Measurements from ENCODE around the gene CLDN9. TPM values are rescaled to one million over a fixed set of nuclear protein-coding genes. Genes with fewer than 3 reads are reported as not detected.
A peak's percentile ranks its signal among the peaks of the same experiment; 100 is the strongest.

The CLDN9 gene
- total and polyA plus RNA-seq, 2 donors (not counting 1 experiment from before 2014, with no cell fraction given), result 0.04 TPM; not detected in 1

GRCh38 chr16:3022208-3022683, 9.5 kb downstream of the CLDN9 start:
- Mint-ChIP-seq H3K27me3 (peaks cover under 1% of the 10 kb centered on the region), H3K9me3 (ENCODE audit: insufficient read depth) (no peaks in the 10 kb centered on the region), H3K4me3 (peak overlapping the region; percentile 97), H3K27ac (peak overlapping the region; percentile 99), H3K4me1 (peaks cover 45% of the 10 kb centered on the region)
- no peak for DNase-seq
- ChIA-PET POLR2A (interaction anchor here (2.1 kb wide), 1 partner anchor 18 kb away, joined by 9 read pairs; no protein-coding TSS in a partner anchor), CTCF (interaction anchor here (0.8 to 6.9 kb wide), 5 partner anchors 11 to 36 kb away, joined by 3 to 61 read pairs (median 8); no protein-coding TSS in a partner anchor)
- H3K36me3 ChIP-seq (replicated peaks in 1 of 2; ENCODE audit: control extremely low read depth in 1 of 2, control insufficient read depth in 1 of 2, extremely low read depth in 1 of 2, insufficient read depth in 2 of 2, low read length in 1 of 2), result peaks cover 0 to 18% of the 10 kb centered on the region in 2 experiments
- H3K4me1 ChIP-seq (ENCODE audit: control insufficient read depth in 2 of 2, insufficient read depth in 2 of 2, low read length in 2 of 2), result peaks cover 37 to 54% of the 10 kb centered on the region in 2 donors
- peaks cover 0 to under 1% (median 0%) of the 10 kb centered on the region in 3 donors for H3K9me3 ChIP-seq (ENCODE audit: control extremely low read depth in 1 of 3, control insufficient read depth in 2 of 3, insufficient read depth in 1 of 3, low read length in 2 of 3)
- TF ChIP-seq CTCF (IDR thresholded peaks at IDR 0.05) (no peak), EZH2 (IDR thresholded peaks at IDR 0.05; ENCODE audit: borderline replicate concordance, insufficient read depth, low read depth, low read length, poor library complexity, severe bottlenecking) (no peak)
- H3K79me2 ChIP-seq (ENCODE audit: control insufficient read depth, insufficient read depth, low read length), result peaks cover 15% of the 10 kb centered on the region
- H3K4me3 ChIP-seq (ENCODE audit: control extremely low read depth in 1 of 5, extremely low read depth in 1 of 5, insufficient read depth in 1 of 5, low read depth in 2 of 5, low read length in 4 of 5), result no peak overlapping the region
- H3K4me2 ChIP-seq (replicated peaks; ENCODE audit: low read depth, low read length, poor library complexity, severe bottlenecking), result peak overlapping the region; percentile 90
- H2AFZ ChIP-seq (ENCODE audit: insufficient read depth, low read depth, low read length, poor library complexity, severe bottlenecking), result no peak overlapping the region
- no peak for ATAC-seq (ENCODE audit: low read depth)
- WGBS (ENCODE audit: insufficient coverage), result 0% methylated on average over 1 of the region's 8 CpGs
- intact Hi-C loops (cut with micrococcal nuclease), result loop anchor here (5.0 to 10.0 kb wide), 6 partner anchors 55 to 1717 kb away; partner anchors contain the start of genes PAQR4, SRRM2, UBE2I and ZNF174
- H3K27ac ChIP-seq (ENCODE audit: low read length in 2 of 2), result no peak overlapping the region
- H3K9ac ChIP-seq (ENCODE audit: low read length), result no peak overlapping the region
- H3K27me3 ChIP-seq (replicated peaks in 1 of 4; ENCODE audit: control extremely low read depth in 1 of 4, control insufficient read depth in 3 of 4, insufficient read depth in 4 of 4, low read length in 3 of 4), result peaks cover 0 to 15% (median 6%) of the 10 kb centered on the region in 4 experiments
- H4K20me1 ChIP-seq (ENCODE audit: control insufficient read depth, insufficient read depth, low read length, poor library complexity, severe bottlenecking), result peaks cover 20% of the 10 kb centered on the region
